K562 (cell line): ENCODE data around the gene PLXNB1. TPM values are rescaled to one million over a fixed set of nuclear protein-coding genes. Genes with fewer than 3 reads are reported as not detected.
A peak's percentile ranks its signal among the peaks of the same experiment; 100 is the strongest.

Experiments
- ARID2 ChIP-seq: fragments of 450-650 bp; IDR thresholded peaks from 2 replicates; pipeline ENCODE4 v1.6.1; 2017; ENCODE audit warnings: antibody characterized with exemption, mild to moderate bottlenecking
- CBX8 ChIP-seq: fragments of 200-600 bp; sonication (generic); IDR thresholded peaks from 2 replicates; pipeline ENCODE4 v1.6.1; 2012; ENCODE audit warnings: borderline replicate concordance, mixed run types, low read depth, mild to moderate bottlenecking, moderate library complexity, mixed read lengths, low read length, control low read depth, inconsistent platforms; ENCODE audit not compliant: poor library complexity, severe bottlenecking; ENCODE audit errors: extremely low read depth
- CCAR2 ChIP-seq: fragments of 200-400 bp; formaldehyde crosslinking; IDR thresholded peaks from 2 replicates; pipeline ENCODE4 v1.6.1; 2017; ENCODE audit warnings: mild to moderate bottlenecking, low read depth, low read length
- CSDE1 ChIP-seq, 2 experiments: fragments of 450-650 bp; IDR thresholded peaks; 2 replicates each; pipeline ENCODE4 v1.6.1; 2016; ENCODE audit warnings: mild to moderate bottlenecking in 1 of 2
- DACH1 ChIP-seq: fragments of 450-650 bp; IDR thresholded peaks from 2 replicates; pipeline ENCODE4 v1.6.1; 2018; ENCODE audit not compliant: partially characterized antibody
- EHMT2 ChIP-seq: fragments of 450-650 bp; IDR thresholded peaks from 2 replicates; pipeline ENCODE4 v1.6.1; 2018; ENCODE audit warnings: antibody characterized with exemption
- FOXJ3 ChIP-seq: sonication (generic); formaldehyde crosslinking; IDR thresholded peaks from 2 replicates; pipeline ENCODE4 v1.4.0; 2020; ENCODE audit warnings: mild to moderate bottlenecking, missing genetic modification reagents
- HNRNPUL1 ChIP-seq: fragments of 200-400 bp; formaldehyde crosslinking; IDR thresholded peaks from 2 replicates; pipeline ENCODE4 v1.6.1; 2017; ENCODE audit warnings: low read length
- MCM3 ChIP-seq: fragments of 450-650 bp; IDR thresholded peaks from 2 replicates; pipeline ENCODE4 v1.6.1; 2016
- NFE2 ChIP-seq: IDR thresholded peaks from 2 replicates; pipeline ENCODE4 v1.6.1; 2014; ENCODE audit warnings: antibody characterized with exemption, low read depth
- POU5F1 ChIP-seq: fragments of 150-350 bp; IDR thresholded peaks from 2 replicates; pipeline ENCODE4 v1.6.1; 2014; ENCODE audit warnings: borderline replicate concordance, low read length, low read depth, mild to moderate bottlenecking; ENCODE audit not compliant: partially characterized antibody
- RBM15 ChIP-seq: fragments of 200-400 bp; formaldehyde crosslinking; IDR thresholded peaks from 2 replicates; pipeline ENCODE4 v1.6.1; 2018; ENCODE audit warnings: mild to moderate bottlenecking, low read length, moderate library complexity; ENCODE audit not compliant: insufficient read depth
- RCOR1 ChIP-seq, 2 experiments: IDR thresholded peaks; 2 replicates each; pipeline ENCODE4 v1.6.1; 2012; ENCODE audit warnings: low read depth in 2 of 2, low read length in 2 of 2, borderline replicate concordance in 1 of 2, improper control_type of control experiment in 1 of 2
- SAP30 ChIP-seq: fragments of 200-600 bp; sonication (generic); IDR thresholded peaks from 2 replicates; pipeline ENCODE4 v1.6.1; 2012; ENCODE audit warnings: borderline replicate concordance, low read depth, mild to moderate bottlenecking, moderate library complexity, low read length, control low read depth, inconsistent platforms; ENCODE audit not compliant: insufficient read depth, poor library complexity, severe bottlenecking
- SIN3B ChIP-seq: fragments of 450-650 bp; IDR thresholded peaks from 2 replicates; pipeline ENCODE4 v1.6.1; 2017; ENCODE audit warnings: low read depth, mild to moderate bottlenecking, moderate library complexity
- SP2 ChIP-seq: IDR thresholded peaks from 2 replicates; pipeline ENCODE4 v1.6.1; 2011; ENCODE audit warnings: mild to moderate bottlenecking, low read depth, low read length, moderate library complexity; ENCODE audit not compliant: poor library complexity, severe bottlenecking; ENCODE audit errors: extremely low read depth
- STAG1 ChIP-seq: sonication (generic); formaldehyde crosslinking; IDR thresholded peaks from 2 replicates; pipeline ENCODE4 v1.5.0; 2020; ENCODE audit warnings: missing genetic modification reagents, borderline replicate concordance
- SUPT5H ChIP-seq: fragments of 450-650 bp; IDR thresholded peaks from 2 replicates; pipeline ENCODE4 v1.6.1; 2016
- TAF7 ChIP-seq: fragments of 450-650 bp; IDR thresholded peaks from 2 replicates; pipeline ENCODE4 v1.6.1; 2016; ENCODE audit warnings: missing genetic modification characterization, missing compliant biosample characterization
- YBX1 ChIP-seq: fragments of 450-650 bp; IDR thresholded peaks from 2 replicates; pipeline ENCODE4 v1.7.1; 2016; ENCODE audit warnings: mild to moderate bottlenecking
- ZNF23 ChIP-seq: fragments of 250-450 bp; sonication (Bioruptor Pico); IDR thresholded peaks from 2 replicates; pipeline ENCODE4 v1.4.0; 2020; ENCODE audit warnings: mild to moderate bottlenecking
- ZNF316 ChIP-seq: fragments of 450-650 bp; IDR thresholded peaks from 2 replicates; pipeline ENCODE4 v1.6.1; 2016
- ZNF384 ChIP-seq: IDR thresholded peaks from 2 replicates; pipeline ENCODE4 v1.6.1; 2012; ENCODE audit warnings: low read depth, low read length, improper control_type of control experiment
- ZNF408 ChIP-seq: fragments of 250-450 bp; sonication (Bioruptor Pico); IDR thresholded peaks from 2 replicates; pipeline ENCODE4 v1.4.0; 2020; ENCODE audit warnings: low read depth, mild to moderate bottlenecking, moderate library complexity
- polyA plus RNA-seq, 8 experiments: library from polyadenylated mRNA; depleted of rRNA in 4 of 8; stranded (reverse) in 5 of 8; unstranded in 3 of 8; fragments of >200 nt; fragmentation: Nextera tagmentation in 2 of 8; fragmentation: Illumina TruSeq in 1 of 8; extraction: Ambion mirVana in 2 of 8; extraction: Trizol in 1 of 8; gene quantifications; 2 replicates each; pipeline versions ENCODE4 v1.2.1 to v1.2.3, GENCODE V29; 2011 to 2014; ENCODE audit warnings: inconsistent platforms in 1 of 8, missing spikeins in 1 of 8
- total RNA-seq, 7 experiments: library from RNA; depleted of rRNA in 6 of 7; stranded (reverse); fragments of >200 nt in 6 of 7; fragmentation: Illumina TruSeq in 2 of 7; extraction: Trizol in 2 of 7; gene quantifications; 2 replicates each; pipeline versions ENCODE4 v1.2.1 to v1.2.3, GENCODE V29; 2011 to 2021; ENCODE audit warnings: low replicate concordance in 1 of 7
- TF ChIP-seq, protein P1 (sequence below): fragments of 250-450 bp; sonication (Bioruptor Pico); IDR thresholded peaks from 2 replicates; pipeline ENCODE4 v1.8.0; 2021; ENCODE audit warnings: mild to moderate bottlenecking, moderate library complexity
- TF ChIP-seq, protein P2 (sequence below): sonication (generic); IDR thresholded peaks from 2 replicates; pipeline ENCODE4 v1.6.1; 2016
- TF ChIP-seq, protein P3 (sequence below), 2 experiments: fragments of 450-650 bp; conservative IDR thresholded peaks; 2 replicates each; pipeline ENCODE4 v1.6.1; 2017; ENCODE audit warnings: mild to moderate bottlenecking in 2 of 2, moderate library complexity in 2 of 2

PLXNB1 gene
- total and polyA plus RNA-seq, 9 of the 15 experiments (the other 6 are each of a cell fraction or from before 2014, with no cell fraction given), result 0.17 to 17.4 (median 6.0) TPM

DNA sequence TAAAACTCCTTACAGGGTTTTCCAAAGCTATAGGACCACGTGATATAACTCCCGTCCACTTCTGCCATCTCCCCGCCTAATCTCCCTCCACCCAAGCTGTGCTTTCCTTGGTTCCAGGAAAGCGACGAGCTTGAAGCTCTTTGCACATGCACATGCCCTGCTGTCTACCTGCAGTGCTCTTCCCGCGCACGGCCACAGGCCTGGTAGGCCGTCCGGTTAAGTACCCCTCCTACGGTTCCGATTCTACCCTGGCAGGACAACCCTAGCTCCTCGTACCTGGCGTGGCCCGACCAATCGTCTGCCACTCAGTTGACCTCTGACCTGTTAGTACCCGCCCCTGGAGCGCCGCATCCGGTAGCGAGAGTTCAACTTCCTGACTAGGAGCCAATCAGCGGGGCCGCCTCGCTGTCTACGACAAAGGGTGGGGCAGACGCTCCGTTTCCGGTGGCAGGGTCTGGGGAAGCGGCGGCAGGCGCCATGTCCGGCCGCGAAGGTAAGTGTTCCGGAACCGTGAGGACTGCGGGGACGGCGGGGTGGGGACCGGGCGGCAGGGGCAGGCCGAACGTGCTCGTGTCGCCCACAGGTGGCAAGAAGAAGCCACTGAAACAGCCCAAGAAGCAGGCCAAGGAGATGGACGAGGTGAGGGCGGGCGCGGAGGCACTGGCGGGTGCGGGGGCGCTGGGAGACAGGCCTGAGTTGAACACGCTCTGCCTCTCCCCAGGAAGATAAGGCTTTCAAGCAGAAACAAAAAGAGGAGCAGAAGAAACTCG, 10.1 kb upstream of the PLXNB1 start, which contains the start of the genes CCDC51 and TMA7 (continued):
- TF ChIP-seq, protein P1, sequence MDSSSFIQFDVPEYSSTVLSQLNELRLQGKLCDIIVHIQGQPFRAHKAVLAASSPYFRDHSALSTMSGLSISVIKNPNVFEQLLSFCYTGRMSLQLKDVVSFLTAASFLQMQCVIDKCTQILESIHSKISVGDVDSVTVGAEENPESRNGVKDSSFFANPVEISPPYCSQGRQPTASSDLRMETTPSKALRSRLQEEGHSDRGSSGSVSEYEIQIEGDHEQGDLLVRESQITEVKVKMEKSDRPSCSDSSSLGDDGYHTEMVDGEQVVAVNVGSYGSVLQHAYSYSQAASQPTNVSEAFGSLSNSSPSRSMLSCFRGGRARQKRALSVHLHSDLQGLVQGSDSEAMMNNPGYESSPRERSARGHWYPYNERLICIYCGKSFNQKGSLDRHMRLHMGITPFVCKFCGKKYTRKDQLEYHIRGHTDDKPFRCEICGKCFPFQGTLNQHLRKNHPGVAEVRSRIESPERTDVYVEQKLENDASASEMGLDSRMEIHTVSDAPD, result no peak
- TF ChIP-seq, protein P2, sequence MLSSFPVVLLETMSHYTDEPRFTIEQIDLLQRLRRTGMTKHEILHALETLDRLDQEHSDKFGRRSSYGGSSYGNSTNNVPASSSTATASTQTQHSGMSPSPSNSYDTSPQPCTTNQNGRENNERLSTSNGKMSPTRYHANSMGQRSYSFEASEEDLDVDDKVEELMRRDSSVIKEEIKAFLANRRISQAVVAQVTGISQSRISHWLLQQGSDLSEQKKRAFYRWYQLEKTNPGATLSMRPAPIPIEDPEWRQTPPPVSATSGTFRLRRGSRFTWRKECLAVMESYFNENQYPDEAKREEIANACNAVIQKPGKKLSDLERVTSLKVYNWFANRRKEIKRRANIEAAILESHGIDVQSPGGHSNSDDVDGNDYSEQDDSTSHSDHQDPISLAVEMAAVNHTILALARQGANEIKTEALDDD, result no peak
- TF ChIP-seq ZNF23 (CRISPR knock-in tag) (no peak), SAP30 (peak; percentile 35), ARID2 (0 out of 2 replicates have a peak, but pooled peaks have one; percentile 15), ZNF316 (no peak), POU5F1 (no peak), NFE2 (no peak), SP2 (peak; percentile 25), TAF7 (tag) (no peak), MCM3 (no peak), RCOR1 (IDR thresholded peaks at IDR 0.05; ENCODE audit: borderline replicate concordance in 1 of 2, low read depth in 2 of 2, low read length in 2 of 2) (no peak), SUPT5H (peak; percentile 93), CBX8 (no peak), ZNF408 (CRISPR knock-in tag) (no peak), RBM15 (no peak), SIN3B (peak; percentile 22; the same call in 1 of the 2 replicates), FOXJ3 (no peak), STAG1 (CRISPR knock-in tag) (no peak), HNRNPUL1 (no peak), CCAR2 (no peak), DACH1 (no peak), YBX1 (no peak), CSDE1 (IDR thresholded peaks at IDR 0.05) (no peak), EHMT2 (no peak), ZNF384 (no peak)
- TF ChIP-seq, protein P3, sequence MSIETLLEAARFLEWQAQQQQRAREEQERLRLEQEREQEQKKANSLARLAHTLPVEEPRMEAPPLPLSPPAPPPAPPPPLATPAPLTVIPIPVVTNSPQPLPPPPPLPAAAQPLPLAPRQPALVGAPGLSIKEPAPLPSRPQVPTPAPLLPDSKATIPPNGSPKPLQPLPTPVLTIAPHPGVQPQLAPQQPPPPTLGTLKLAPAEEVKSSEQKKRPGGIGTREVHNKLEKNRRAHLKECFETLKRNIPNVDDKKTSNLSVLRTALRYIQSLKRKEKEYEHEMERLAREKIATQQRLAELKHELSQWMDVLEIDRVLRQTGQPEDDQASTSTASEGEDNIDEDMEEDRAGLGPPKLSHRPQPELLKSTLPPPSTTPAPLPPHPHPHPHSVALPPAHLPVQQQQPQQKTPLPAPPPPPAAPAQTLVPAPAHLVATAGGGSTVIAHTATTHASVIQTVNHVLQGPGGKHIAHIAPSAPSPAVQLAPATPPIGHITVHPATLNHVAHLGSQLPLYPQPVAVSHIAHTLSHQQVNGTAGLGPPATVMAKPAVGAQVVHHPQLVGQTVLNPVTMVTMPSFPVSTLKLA (conservative IDR thresholded peaks at IDR 0.05), result peak; percentile 66 to 82
